HT1080 (cell line): Measurements from ENCODE around the gene HABP2. TPM values are rescaled to one million over a fixed set of nuclear protein-coding genes. Genes with fewer than 3 reads are reported as not detected.

Experiments
- DNase-seq: peaks from one replicate; pipeline ENCODE4 v3.0.0-alpha.2; 2015; ENCODE audit warnings: low read depth
- total RNA-seq: library from RNA; depleted of rRNA; stranded (reverse); fragments of >200 nt; shearing (Covaris generic); gene quantifications from 2 replicates; pipeline ENCODE4 v1.2.3, GENCODE V29; 2014

HABP2 gene
- total RNA-seq, 1 experiment from 2014 or later, result not detected

GRCh38 chr10:113555751-113556150, 2.9 kb downstream of the HABP2 start:
- no peak for DNase-seq

DNA sequence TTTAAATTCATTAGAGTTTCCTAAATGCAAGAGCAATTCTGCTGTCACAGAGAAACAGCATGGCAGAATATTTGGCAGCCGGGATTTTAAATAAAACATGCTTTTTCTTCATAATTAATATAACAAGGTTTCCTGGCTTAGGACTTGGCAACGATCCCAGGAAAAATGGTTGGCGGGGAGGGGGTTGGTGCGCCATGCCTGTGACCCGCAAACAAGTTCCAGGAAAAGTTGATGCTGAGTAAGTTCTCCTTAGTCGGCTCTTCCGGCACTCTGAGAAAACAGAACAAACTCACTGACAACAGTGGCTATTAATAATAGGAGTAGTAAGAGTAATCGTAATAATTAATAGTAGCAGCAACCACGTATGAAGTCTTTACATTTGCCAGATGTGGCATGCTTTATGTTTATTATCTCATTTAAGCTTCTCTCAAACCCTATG, 4.6 kb downstream of the HABP2 start:
- no peak for DNase-seq

DNA sequence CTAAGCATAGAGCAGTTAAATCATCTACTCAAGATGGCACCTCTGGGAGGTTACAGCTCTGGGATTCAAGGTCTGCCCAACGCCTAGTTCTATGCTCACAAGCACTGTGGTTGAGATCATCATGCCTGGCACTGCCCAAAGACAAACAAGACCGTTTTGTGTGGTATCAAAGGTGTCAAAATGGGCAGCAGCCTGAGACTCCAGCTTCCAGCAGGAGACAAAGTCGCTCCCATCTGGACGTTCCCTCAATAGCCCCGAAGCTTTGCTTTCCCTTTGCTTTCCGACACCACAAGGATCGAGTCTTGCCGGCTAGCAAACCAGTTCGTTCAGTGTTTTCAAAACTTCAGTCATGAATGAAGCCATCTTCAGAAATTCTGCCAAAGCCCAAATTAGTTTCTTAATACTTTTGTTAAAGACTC, 5.1 kb downstream of the HABP2 start:
- DNase-seq, result no peak

GRCh38 chr10:113560071-113560470, 7.2 kb downstream of the HABP2 start:
- DNase-seq, result no peak

DNA sequence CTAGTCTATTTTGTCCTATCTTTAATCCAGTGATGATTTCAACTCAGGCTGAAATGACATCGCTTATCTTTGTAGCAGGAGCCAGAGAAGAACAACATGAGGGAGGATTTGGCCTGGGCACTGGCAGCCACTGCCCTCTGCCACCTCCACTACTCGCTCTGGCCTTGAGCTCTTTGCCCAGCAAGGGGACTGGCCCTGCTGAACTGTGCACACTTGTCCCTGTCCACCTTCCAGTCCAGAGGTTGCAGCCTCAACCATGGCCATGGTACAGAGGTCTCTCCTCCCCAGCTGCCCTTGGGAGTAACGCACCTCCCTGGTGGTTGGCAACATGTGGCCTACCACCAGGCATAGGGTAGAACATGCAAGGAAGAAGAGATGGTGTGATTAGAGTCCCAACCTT, 8.4 kb downstream of the HABP2 start:
- no peak for DNase-seq

DNA sequence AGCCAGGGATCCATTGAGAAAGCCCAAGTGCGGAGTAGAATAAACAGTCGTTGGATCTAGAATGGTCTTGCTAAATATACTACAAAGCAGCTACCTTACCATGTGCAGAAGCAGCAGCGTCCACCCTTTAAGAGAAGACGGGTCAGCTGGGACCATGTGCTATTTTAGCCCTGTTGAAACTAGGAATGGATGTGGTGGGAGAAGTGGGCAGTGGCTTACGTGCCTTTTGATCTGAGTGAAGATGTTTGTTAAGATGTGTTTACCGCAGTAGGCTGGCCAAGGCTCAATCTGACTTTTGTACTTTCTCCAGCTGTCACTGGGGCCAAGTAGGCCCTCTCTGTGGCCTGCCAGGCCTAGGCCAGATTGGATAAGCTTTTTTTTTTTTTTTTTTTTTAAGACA, 9.2 kb downstream of the HABP2 start:
- DNase-seq, result no peak

DNA sequence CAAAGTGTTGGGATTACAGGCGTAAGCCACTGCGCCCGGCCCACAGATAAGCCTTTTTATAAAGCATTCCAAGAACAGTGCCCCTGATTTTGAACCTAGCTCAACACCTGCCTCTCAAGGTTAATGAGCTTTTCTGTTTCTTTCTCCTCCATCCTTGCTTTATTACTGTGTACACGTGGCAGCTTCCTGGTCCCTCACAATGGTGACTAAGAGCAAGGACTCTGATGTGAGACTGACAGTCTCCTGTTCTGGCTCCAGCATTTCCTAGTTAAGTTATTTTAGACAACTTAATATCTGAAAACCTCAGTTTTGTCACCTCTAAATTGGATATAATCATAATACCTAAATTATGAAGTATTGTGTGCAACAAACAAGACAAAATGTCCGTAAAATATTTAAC, 9.9 kb downstream of the HABP2 start:
- no peak for DNase-seq

DNA sequence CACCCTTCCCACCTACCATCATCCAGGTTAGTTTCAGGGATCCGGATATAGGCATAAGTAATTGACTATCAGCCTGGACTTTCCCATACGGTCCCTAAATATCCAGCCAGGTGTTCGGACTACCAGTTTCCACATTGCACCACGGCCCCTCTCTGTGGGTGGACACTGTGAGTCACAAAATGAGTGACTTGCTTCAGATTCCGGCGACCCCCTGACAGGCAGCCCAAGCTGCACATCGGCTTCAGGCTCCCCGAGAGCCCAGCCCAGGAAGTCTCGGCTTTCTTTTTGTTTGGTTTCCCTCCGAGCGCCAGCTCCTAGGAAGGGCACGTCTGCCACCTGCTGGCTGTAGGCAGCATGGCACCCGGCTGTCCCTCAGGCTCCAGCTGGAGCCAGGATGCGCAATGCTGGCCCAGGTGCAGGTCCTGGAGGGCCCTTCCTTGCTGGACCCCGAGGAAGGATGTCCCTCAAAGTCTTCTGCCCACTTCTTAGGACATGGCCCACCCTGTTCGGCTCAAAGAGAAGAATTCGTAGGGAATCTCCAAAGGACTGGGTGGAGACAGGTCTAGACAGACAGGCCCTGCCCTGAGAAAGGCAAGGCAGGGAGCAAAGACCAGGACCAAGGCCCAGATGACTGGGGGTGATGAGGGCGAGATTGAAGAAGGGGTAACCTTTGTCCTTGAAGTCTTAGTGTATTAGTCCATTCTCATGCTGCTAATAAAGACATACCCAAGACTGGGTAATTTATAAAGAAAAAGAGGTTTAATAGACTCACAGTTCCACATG, 10.6 kb downstream of the HABP2 start:
- peak; percentile 59 for DNase-seq

DNA sequence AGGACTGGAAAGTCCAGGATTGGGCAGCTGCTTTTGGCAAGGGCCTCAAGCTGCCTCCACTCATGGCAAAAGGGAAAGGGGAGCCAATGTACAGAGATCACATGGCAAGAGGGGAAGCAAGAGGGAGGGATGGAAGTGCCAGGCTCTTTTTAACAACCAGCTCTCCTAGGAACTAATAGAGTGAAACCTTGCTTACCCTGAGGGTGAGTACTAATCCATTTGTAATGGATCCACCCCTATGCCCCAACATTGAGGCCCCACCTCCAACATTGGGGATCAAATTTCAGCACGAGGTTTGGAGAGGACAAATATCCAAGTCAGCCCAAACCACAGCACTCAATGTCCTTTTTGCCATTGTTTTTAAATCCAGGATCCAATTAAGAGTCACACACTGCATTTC, 12.5 kb downstream of the HABP2 start:
- no peak for DNase-seq

GRCh38 chr10:113566888-113567287, 14.0 kb downstream of the HABP2 start:
- no peak for DNase-seq

GRCh38 chr10:113569576-113569975, 16.7 kb downstream of the HABP2 start:
- no peak for DNase-seq

GRCh38 chr10:113572520-113573290, 19.9 kb downstream of the HABP2 start:
- DNase-seq, result no peak

DNA sequence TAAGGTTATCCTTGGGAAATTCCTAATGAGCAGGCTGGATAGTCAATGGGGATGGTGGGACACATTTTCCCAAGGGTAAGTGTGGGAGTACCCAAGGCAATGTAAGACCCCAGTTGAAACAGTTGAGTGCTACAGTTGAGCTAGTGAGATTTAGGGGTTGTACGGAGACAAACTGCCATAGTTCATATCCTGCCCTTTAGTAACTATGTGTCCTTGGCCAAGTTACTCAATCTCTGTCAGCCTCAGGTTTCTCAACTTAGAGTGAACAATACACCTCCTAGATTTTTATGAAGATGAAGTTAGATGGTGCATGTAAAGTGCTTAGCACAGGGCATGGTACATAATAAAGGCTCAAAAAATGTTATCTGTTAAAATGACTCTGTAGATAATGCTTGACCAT, 20.5 kb downstream of the HABP2 start:
- DNase-seq, result no peak

DNA sequence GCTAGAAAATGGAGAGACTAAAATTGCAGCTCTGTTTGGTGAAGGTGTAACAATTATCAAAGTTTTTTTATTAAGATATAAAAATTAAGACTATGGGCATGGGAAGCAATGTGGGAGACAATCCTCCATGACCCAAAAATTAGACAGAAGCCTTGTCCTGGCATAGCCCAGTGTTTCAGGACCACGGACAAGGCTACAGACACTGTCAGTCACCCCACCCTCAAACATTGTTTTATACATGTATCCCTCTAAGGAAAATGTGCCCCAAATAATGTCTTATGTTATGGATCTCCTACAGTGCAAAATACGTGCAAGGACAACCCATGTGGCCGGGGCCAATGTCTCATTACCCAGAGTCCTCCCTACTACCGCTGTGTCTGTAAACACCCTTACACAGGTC, 24.0 kb downstream of the HABP2 start:
- no peak for DNase-seq

GRCh38 chr10:113578773-113579172, 25.9 kb downstream of the HABP2 start:
- DNase-seq, result no peak

DNA sequence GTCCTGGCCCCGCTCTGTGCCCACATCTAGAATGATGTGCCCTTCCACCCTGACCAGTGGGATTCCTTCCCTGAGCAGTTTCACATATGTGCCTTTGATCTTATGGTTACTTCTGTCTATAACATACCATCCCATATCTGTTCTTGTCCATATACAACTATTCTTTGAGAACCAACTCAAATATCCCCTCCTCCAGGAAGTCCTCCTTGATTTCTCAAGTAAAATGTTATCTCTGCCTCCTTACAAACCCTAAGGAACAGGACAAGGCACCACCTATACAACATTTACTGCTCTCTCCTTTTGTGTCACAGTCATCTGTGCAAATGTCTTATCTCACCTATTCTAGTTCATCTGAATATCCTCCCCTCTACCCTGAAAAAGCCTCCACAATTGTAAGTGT, 28.2 kb downstream of the HABP2 start:
- DNase-seq, result no peak

DNA sequence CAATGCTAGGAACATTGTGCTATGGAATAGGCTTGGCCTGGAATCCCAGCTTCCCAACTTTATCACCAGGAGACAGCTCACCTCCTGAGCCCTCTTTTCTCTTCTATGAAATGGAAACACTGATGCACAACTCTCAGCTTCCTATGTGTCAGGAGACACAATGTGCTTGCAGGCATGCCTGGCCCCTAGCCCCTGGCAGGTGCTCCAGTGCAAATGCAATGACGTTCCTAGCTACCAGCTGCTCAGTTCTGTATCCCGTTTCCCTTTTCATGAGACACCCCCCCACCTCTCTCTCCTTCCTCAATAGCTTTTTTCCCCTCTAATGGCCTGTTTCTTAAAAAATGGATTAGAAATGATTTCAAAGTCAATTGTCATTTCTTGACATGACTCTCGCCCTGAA, 30.7 kb downstream of the HABP2 start:
- DNase-seq, result no peak

GRCh38 chr10:113585949-113586348, 33.1 kb downstream of the HABP2 start:
- DNase-seq, result no peak

GRCh38 chr10:113589201-113589770, 36.4 kb downstream of the HABP2 start:
- DNase-seq, result no peak

DNA sequence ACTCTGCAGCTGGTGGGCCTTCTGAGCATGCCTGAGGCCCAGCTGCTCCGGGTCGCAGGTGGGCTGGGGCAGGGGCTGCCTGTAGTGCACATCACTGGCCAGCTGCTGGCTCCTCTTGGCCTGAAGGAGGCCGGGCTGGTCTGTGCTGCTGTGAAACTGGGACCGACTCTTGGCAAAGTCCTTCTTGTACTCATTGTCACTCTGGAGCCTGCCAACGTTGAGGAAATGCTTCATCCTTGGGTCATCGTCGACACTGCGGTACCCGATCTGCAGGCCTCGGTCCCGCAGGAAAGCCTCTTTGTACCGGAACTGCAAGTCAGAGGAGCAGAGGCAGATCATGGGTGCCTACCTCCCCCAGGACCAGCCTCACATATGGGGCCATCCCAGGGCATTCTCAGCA, 37.7 kb downstream of the HABP2 start:
- no peak for DNase-seq

GRCh38 chr10:113592380-113592779, 39.5 kb downstream of the HABP2 start:
- no peak for DNase-seq

DNA sequence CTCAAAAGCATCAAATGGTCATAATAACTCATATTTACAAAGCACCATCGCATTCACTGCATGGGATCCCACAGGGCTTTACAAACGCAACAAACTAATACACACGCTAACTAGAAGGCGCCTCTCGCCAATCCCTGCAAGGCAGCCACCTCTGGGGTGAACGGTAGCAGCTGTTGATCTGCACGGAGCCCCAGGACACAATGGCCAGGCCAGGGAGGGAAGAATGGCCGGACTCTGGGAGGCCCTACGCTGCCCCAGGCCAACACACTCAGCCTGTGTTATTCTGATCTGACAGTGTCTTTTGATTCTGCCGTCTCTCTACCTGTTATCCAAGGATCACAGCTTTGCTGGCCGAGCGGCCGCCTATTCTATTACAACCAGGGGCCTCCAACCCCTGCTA, 41.8 kb downstream of the HABP2 start:
- no peak for DNase-seq

GRCh38 chr10:113600569-113600968, 47.7 kb downstream of the HABP2 start:
- no peak for DNase-seq
